ENCODE measurements around the gene TMEM72.

The TMEM72 gene

GRCh38 chr10:44980309-44981171 lies 69.4 kb downstream of the TMEM72 start:
- H3K27ac Mint-ChIP-seq, result no peak overlapping the region
- no peak overlapping the region for H3K4me3 Mint-ChIP-seq

GRCh38 chr10:44981172-44982113 lies 70.3 kb downstream of the TMEM72 start:
- no peak overlapping the region for H3K27ac Mint-ChIP-seq
- no peaks in the 10 kb centered on the region for H3K9me3 Mint-ChIP-seq
- no peak overlapping the region for H3K4me3 Mint-ChIP-seq
- no peaks in the 10 kb centered on the region for H3K36me3 Mint-ChIP-seq
- peaks cover 5% of the 10 kb centered on the region for H3K27me3 Mint-ChIP-seq
- ATAC-seq (ENCODE audit: low read depth) (no peak), DNase-seq (ENCODE audit: low spot score in 2 of 2) (no peak)
- H3K4me1 Mint-ChIP-seq, result no peaks in the 10 kb centered on the region

More at GRCh38 chr10:44980309-44981171, 69.4 kb downstream of the TMEM72 start:
- H3K9me3 Mint-ChIP-seq, result no peaks in the 10 kb centered on the region
- no peaks in the 10 kb centered on the region for H3K36me3 Mint-ChIP-seq
- no peak for ATAC-seq (ENCODE audit: low read depth)
- DNase-seq (ENCODE audit: low spot score in 2 of 2), result no peak
- H3K27me3 Mint-ChIP-seq, result peaks cover 5% of the 10 kb centered on the region
- no peaks in the 10 kb centered on the region for H3K4me1 Mint-ChIP-seq

GRCh38 chr10:44982114-44982460 lies 71.0 kb downstream of the TMEM72 start:
- no peak overlapping the region for H3K27ac Mint-ChIP-seq
- ATAC-seq (ENCODE audit: low read depth), result no peak
- H3K4me3 Mint-ChIP-seq, result no peak overlapping the region
- no peaks in the 10 kb centered on the region for H3K9me3 Mint-ChIP-seq
- H3K27me3 Mint-ChIP-seq, result peaks cover 3% of the 10 kb centered on the region
- no peaks in the 10 kb centered on the region for H3K4me1 Mint-ChIP-seq
- no peaks in the 10 kb centered on the region for H3K36me3 Mint-ChIP-seq
- no peak for DNase-seq (ENCODE audit: low spot score in 2 of 2)

- H3K4me1 Mint-ChIP-seq, result no peaks in the 10 kb centered on the region
- no peaks in the 10 kb centered on the region for H3K9me3 Mint-ChIP-seq
- peaks cover 2% of the 10 kb centered on the region for H3K27me3 Mint-ChIP-seq
- H3K36me3 Mint-ChIP-seq, result no peaks in the 10 kb centered on the region
- H3K27ac Mint-ChIP-seq, result no peak overlapping the region
- DNase-seq (ENCODE audit: low spot score in 2 of 2) (no peak), ATAC-seq (ENCODE audit: low read depth) (no peak)
- H3K4me3 Mint-ChIP-seq, result no peak overlapping the region
Measured at GRCh38 chr10:44982496-44982895, 71.4 kb downstream of the TMEM72 start.

- no peak for DNase-seq (ENCODE audit: low spot score in 2 of 2)
- Mint-ChIP-seq H3K36me3 (no peaks in the 10 kb centered on the region), H3K27me3 (peaks cover 2% of the 10 kb centered on the region), H3K4me1 (no peaks in the 10 kb centered on the region), H3K4me3 (no peak overlapping the region), H3K27ac (no peak overlapping the region), H3K9me3 (no peaks in the 10 kb centered on the region)
- no peak for ATAC-seq (ENCODE audit: low read depth)
Measured at GRCh38 chr10:44983066-44983894, 72.1 kb downstream of the TMEM72 start.

GRCh38 chr10:44983895-44984278 lies 72.8 kb downstream of the TMEM72 start:
- Mint-ChIP-seq H3K4me1 (no peaks in the 10 kb centered on the region), H3K9me3 (no peaks in the 10 kb centered on the region), H3K4me3 (no peak overlapping the region), H3K27me3 (peaks cover 2% of the 10 kb centered on the region), H3K36me3 (no peaks in the 10 kb centered on the region), H3K27ac (no peak overlapping the region)
- ATAC-seq (ENCODE audit: low read depth), result no peak
- no peak for DNase-seq (ENCODE audit: low spot score in 2 of 2)

GRCh38 chr10:44984671-44985101 lies 73.5 kb downstream of the TMEM72 start:
- Mint-ChIP-seq H3K4me3 (no peak overlapping the region), H3K36me3 (no peaks in the 10 kb centered on the region), H3K27ac (no peak overlapping the region), H3K27me3 (peaks cover 4% of the 10 kb centered on the region), H3K9me3 (no peaks in the 10 kb centered on the region), H3K4me1 (no peaks in the 10 kb centered on the region)
- ATAC-seq (ENCODE audit: low read depth), result no peak
- no peak for DNase-seq (ENCODE audit: low spot score in 2 of 2)

- Mint-ChIP-seq H3K36me3 (no peaks in the 10 kb centered on the region), H3K4me1 (no peaks in the 10 kb centered on the region), H3K4me3 (no peak overlapping the region), H3K9me3 (no peaks in the 10 kb centered on the region), H3K27me3 (peaks cover 5% of the 10 kb centered on the region), H3K27ac (no peak overlapping the region)
- DNase-seq (ENCODE audit: low spot score in 2 of 2), result no peak
- no peak for ATAC-seq (ENCODE audit: low read depth)
Measured at GRCh38 chr10:44985175-44985681, 74.1 kb downstream of the TMEM72 start.

GRCh38 chr10:44986179-44986578 lies 75.0 kb downstream of the TMEM72 start:
- Mint-ChIP-seq H3K27me3 (peaks cover 3% of the 10 kb centered on the region), H3K4me3 (no peak overlapping the region), H3K36me3 (no peaks in the 10 kb centered on the region), H3K4me1 (no peaks in the 10 kb centered on the region), H3K9me3 (no peaks in the 10 kb centered on the region), H3K27ac (no peak overlapping the region)
- ATAC-seq (ENCODE audit: low read depth), result no peak
- DNase-seq (ENCODE audit: low spot score in 2 of 2), result no peak

Measured in memory B cell (primary cell).